Memory B cell (primary cell): ENCODE results near the gene CCDC3.

Experiments
- ATAC-seq: fragments of 150-1000 bp; cut with Tn5 transposase; 2 replicates; pipeline ENCODE4 v1.10.0; 2021; ENCODE audit warnings: low read depth, mild to moderate bottlenecking, moderate library complexity
- DNase-seq, 2 donors: peaks; one replicate each; pipeline ENCODE4 v3.0.0; 2022; ENCODE audit warnings: low spot score in 2 of 2
- H3K27ac Mint-ChIP-seq: one replicate; pipeline ENCODE4 v1.8.0; 2022; ENCODE audit warnings: mild to moderate bottlenecking, moderate library complexity, mixed read lengths
- H3K27me3 Mint-ChIP-seq: one replicate; pipeline ENCODE4 v1.8.0; 2022; ENCODE audit warnings: mixed read lengths
- H3K36me3 Mint-ChIP-seq: one replicate; pipeline ENCODE4 v1.8.0; 2022; ENCODE audit warnings: mild to moderate bottlenecking, mixed read lengths
- H3K4me1 Mint-ChIP-seq: one replicate; pipeline ENCODE4 v1.8.0; 2022; ENCODE audit warnings: mixed read lengths
- H3K4me3 Mint-ChIP-seq: one replicate; pipeline ENCODE4 v1.8.0; 2022; ENCODE audit warnings: mild to moderate bottlenecking, moderate library complexity, mixed read lengths
- H3K9me3 Mint-ChIP-seq: one replicate; pipeline ENCODE4 v1.8.0; 2022; ENCODE audit warnings: mixed read lengths

CCDC3 gene

DNA sequence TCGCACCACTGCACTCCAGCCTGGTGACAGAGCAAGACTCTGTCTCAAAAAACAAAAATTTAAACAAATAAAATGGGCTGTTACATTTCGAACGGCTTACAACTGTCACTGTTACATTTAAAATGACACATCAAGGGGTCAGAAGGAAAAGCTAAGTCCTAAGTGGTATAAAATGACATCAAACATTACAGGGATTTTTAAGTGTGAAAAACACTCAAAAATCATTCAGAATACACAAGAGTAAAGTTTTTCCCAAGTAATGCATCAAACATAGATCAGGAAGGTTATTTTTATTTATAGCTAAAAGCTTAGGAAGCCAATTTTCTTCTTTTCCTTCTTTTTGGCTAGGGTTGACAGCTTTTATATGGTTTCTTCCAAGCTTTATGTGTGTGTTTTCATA lies 39.0 kb downstream of the CCDC3 start:
- Mint-ChIP-seq H3K36me3 (peaks cover 2% of the 10 kb centered on the region), H3K27me3 (peaks cover 16% of the 10 kb centered on the region), H3K4me3 (no peak overlapping the region), H3K27ac (no peak overlapping the region), H3K9me3 (peaks cover 6% of the 10 kb centered on the region), H3K4me1 (no peaks in the 10 kb centered on the region)
- no peak for DNase-seq
- ATAC-seq: no peak

GRCh38 chr10:12961416-12962205 lies 39.9 kb downstream of the CCDC3 start:
- Mint-ChIP-seq H3K27me3 (peaks cover 14% of the 10 kb centered on the region), H3K4me3 (no peak overlapping the region), H3K9me3 (peaks cover 2% of the 10 kb centered on the region), H3K4me1 (no peaks in the 10 kb centered on the region), H3K36me3 (no peaks in the 10 kb centered on the region), H3K27ac (no peak overlapping the region)
- DNase-seq (no peak), ATAC-seq (no peak)

DNA sequence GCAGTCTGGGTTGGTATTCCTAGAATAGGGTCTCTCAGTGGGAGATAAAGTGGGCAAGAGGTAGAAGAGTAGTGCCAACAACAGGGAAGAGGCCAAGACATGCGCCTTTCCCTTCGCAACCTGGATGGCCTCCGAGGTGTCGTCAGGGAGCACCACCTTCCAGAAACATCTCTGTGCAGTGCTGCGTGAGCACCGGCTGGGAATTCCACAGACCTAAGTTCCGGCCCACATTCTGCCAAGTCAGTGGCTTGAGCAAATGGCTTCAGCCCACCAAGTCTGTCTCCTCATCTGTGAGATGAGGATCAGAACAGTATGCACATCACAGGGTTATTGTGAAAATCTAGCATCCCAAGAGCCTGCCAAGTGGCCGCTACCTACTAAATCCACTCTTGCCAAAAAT lies 40.6 kb downstream of the CCDC3 start:
- peaks cover 15% of the 10 kb centered on the region for H3K27me3 Mint-ChIP-seq
- H3K27ac Mint-ChIP-seq: no peak overlapping the region
- no peaks in the 10 kb centered on the region for H3K4me1 Mint-ChIP-seq
- no peak for DNase-seq
- H3K4me3 Mint-ChIP-seq: no peak overlapping the region
- no peaks in the 10 kb centered on the region for H3K36me3 Mint-ChIP-seq
- H3K9me3 Mint-ChIP-seq: peaks cover 2% of the 10 kb centered on the region
- ATAC-seq: no peak

GRCh38 chr10:12960334-12960898 lies 41.1 kb downstream of the CCDC3 start:
- DNase-seq (no peak), ATAC-seq (no peak)
- Mint-ChIP-seq H3K27me3 (peaks cover 15% of the 10 kb centered on the region), H3K4me3 (no peak overlapping the region), H3K36me3 (no peaks in the 10 kb centered on the region), H3K9me3 (peaks cover 2% of the 10 kb centered on the region), H3K27ac (no peak overlapping the region), H3K4me1 (no peaks in the 10 kb centered on the region)

GRCh38 chr10:12958546-12959110 lies 42.9 kb downstream of the CCDC3 start:
- ATAC-seq (no peak), DNase-seq (no peak)
- H3K36me3 Mint-ChIP-seq: no peaks in the 10 kb centered on the region
- no peaks in the 10 kb centered on the region for H3K4me1 Mint-ChIP-seq
- no peak overlapping the region for H3K4me3 Mint-ChIP-seq
- H3K27ac Mint-ChIP-seq: no peak overlapping the region
- peaks cover 4% of the 10 kb centered on the region for H3K9me3 Mint-ChIP-seq
- H3K27me3 Mint-ChIP-seq: peaks cover 11% of the 10 kb centered on the region

- no peak for ATAC-seq
- H3K36me3 Mint-ChIP-seq: no peaks in the 10 kb centered on the region
- H3K27ac Mint-ChIP-seq: no peak overlapping the region
- no peak overlapping the region for H3K4me3 Mint-ChIP-seq
- H3K9me3 Mint-ChIP-seq: peaks cover 10% of the 10 kb centered on the region
- peaks cover 11% of the 10 kb centered on the region for H3K27me3 Mint-ChIP-seq
- H3K4me1 Mint-ChIP-seq: no peaks in the 10 kb centered on the region
- no peak for DNase-seq
Measured at GRCh38 chr10:12957081-12957480, 44.4 kb downstream of the CCDC3 start.

- ATAC-seq: no peak
- Mint-ChIP-seq H3K9me3 (peaks cover 10% of the 10 kb centered on the region), H3K36me3 (no peaks in the 10 kb centered on the region), H3K4me1 (no peaks in the 10 kb centered on the region), H3K27ac (no peak overlapping the region), H3K27me3 (peaks cover 7% of the 10 kb centered on the region), H3K4me3 (no peak overlapping the region)
- no peak for DNase-seq
Measured at GRCh38 chr10:12954866-12955265, 46.6 kb downstream of the CCDC3 start.

GRCh38 chr10:12950583-12951128 lies 50.9 kb downstream of the CCDC3 start:
- Mint-ChIP-seq H3K4me3 (no peak overlapping the region), H3K9me3 (peaks cover 8% of the 10 kb centered on the region), H3K4me1 (peaks cover 3% of the 10 kb centered on the region), H3K27me3 (peaks cover 8% of the 10 kb centered on the region), H3K36me3 (no peaks in the 10 kb centered on the region), H3K27ac (no peak overlapping the region)
- DNase-seq (no peak), ATAC-seq (no peak)

DNA sequence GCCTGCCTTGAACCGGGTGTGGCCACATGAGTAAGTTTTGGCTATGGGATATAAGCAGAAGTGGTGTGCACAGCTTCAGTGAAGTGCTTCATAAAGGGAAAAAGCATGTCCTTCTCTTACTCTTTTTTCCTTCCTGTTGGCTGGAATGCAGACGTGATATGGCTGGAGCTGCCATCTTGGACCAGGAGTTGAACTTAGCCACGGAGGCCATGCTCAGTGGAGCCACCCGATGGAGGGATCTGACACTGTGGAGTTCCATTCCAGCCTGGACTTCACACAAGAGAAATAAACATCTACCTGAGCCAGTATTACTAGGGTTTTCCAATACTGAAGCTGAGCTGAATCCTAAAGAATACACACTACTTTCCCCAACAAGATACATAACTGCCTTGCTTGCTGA lies 52.3 kb downstream of the CCDC3 start:
- Mint-ChIP-seq H3K4me3 (no peak overlapping the region), H3K9me3 (peaks cover 6% of the 10 kb centered on the region), H3K4me1 (peaks cover 3% of the 10 kb centered on the region), H3K36me3 (no peaks in the 10 kb centered on the region), H3K27me3 (peaks cover 8% of the 10 kb centered on the region), H3K27ac (no peak overlapping the region)
- DNase-seq (no peak), ATAC-seq (no peak)

DNA sequence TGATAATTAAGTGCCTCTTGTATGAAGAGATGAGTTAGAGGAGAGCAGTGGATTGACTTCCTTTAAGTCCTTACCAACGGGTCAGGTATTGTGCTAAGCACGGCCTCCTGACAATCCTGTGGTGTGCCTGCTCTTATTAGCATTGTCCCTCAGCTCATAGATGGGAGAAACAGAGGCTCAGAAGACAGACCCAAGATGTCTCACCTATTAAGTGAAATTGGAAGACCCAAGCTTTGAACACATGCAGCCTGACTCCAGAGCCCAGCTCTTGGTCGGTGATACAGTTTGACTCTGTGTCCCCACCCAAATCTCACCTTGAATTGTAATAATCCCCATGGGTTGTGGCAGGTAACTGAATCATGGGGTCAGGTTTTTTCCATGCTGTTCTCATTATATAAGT lies 53.8 kb downstream of the CCDC3 start:
- Mint-ChIP-seq H3K4me3 (no peak overlapping the region), H3K4me1 (peaks cover 3% of the 10 kb centered on the region), H3K27me3 (peaks cover 9% of the 10 kb centered on the region), H3K9me3 (peaks cover 4% of the 10 kb centered on the region), H3K27ac (no peak overlapping the region), H3K36me3 (no peaks in the 10 kb centered on the region)
- DNase-seq: no peak
- no peak for ATAC-seq

GRCh38 chr10:12946372-12946771 lies 55.1 kb downstream of the CCDC3 start:
- Mint-ChIP-seq H3K27ac (no peak overlapping the region), H3K4me3 (no peak overlapping the region)
- peak; percentile 10 for ATAC-seq

GRCh38 chr10:12945690-12946359 lies 55.7 kb downstream of the CCDC3 start:
- Mint-ChIP-seq H3K4me1 (peaks cover 3% of the 10 kb centered on the region), H3K4me3 (no peak overlapping the region), H3K27me3 (peaks cover 7% of the 10 kb centered on the region), H3K9me3 (no peaks in the 10 kb centered on the region), H3K27ac (no peak overlapping the region), H3K36me3 (no peaks in the 10 kb centered on the region)
- no peak for DNase-seq
- peak; percentile 63 for ATAC-seq

More at GRCh38 chr10:12946372-12946771, 55.1 kb downstream of the CCDC3 start:
- DNase-seq: no peak
- Mint-ChIP-seq H3K4me1 (peaks cover 3% of the 10 kb centered on the region), H3K27me3 (peaks cover 7% of the 10 kb centered on the region), H3K36me3 (no peaks in the 10 kb centered on the region), H3K9me3 (no peaks in the 10 kb centered on the region)

DNA sequence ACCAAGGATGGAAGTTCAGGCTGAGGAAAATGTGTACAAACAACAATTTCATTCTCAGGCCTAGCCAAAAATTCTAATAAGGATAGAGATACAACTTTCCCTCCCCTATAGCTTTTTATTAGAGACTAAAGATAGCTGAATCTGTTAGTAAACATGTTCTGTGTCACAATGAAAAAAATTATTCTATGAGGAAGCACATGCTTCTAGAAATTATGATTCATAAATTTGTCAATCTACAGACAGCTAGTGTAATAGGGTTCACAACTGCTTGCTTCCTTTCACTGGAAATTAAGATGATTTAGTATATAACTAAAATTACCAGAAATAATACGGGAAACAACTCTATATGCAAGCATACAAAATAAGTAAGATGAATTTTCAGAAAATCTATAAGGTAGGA lies 56.6 kb downstream of the CCDC3 start:
- Mint-ChIP-seq H3K4me1 (peaks cover 3% of the 10 kb centered on the region), H3K27ac (no peak overlapping the region), H3K4me3 (no peak overlapping the region), H3K27me3 (peaks cover 7% of the 10 kb centered on the region), H3K36me3 (no peaks in the 10 kb centered on the region), H3K9me3 (no peaks in the 10 kb centered on the region)
- DNase-seq (no peak), ATAC-seq (no peak)

- no peak overlapping the region for H3K27ac Mint-ChIP-seq
- no peaks in the 10 kb centered on the region for H3K36me3 Mint-ChIP-seq
- no peaks in the 10 kb centered on the region for H3K9me3 Mint-ChIP-seq
- ATAC-seq (no peak), DNase-seq (no peak)
- peaks cover 10% of the 10 kb centered on the region for H3K27me3 Mint-ChIP-seq
- H3K4me3 Mint-ChIP-seq: no peak overlapping the region
- H3K4me1 Mint-ChIP-seq: peaks cover 3% of the 10 kb centered on the region
Measured at GRCh38 chr10:12943425-12943824, 58.1 kb downstream of the CCDC3 start.
